ENCODE results near the gene SEMA5A.

The SEMA5A gene

GRCh38 chr5:9551567-9552537 lies 6.0 kb upstream of the SEMA5A start:
- in situ Hi-C loops (cut with MboI; ENCODE audit: low sequenced_read_pairs) = no loop called here

- in situ Hi-C loops (cut with MboI; ENCODE audit: low sequenced_read_pairs) = no loop called here
Observed at GRCh38 chr5:9549941-9550340, 4.1 kb upstream of the SEMA5A start.

GRCh38 chr5:9547122-9547947 lies 1.5 kb upstream of the SEMA5A start:
- in situ Hi-C loops (cut with MboI; ENCODE audit: low sequenced_read_pairs) = no loop called here

GRCh38 chr5:9545136-9545991 lies 511 bp downstream of the SEMA5A start:
- in situ Hi-C loops (cut with MboI; ENCODE audit: low sequenced_read_pairs) = no loop called here

GRCh38 chr5:9544502-9545135 lies 1.3 kb downstream of the SEMA5A start:
- in situ Hi-C loops (cut with MboI; ENCODE audit: low sequenced_read_pairs) = no loop called here

- in situ Hi-C loops (cut with MboI; ENCODE audit: low sequenced_read_pairs) = no loop called here
Observed at GRCh38 chr5:9544056-9544455, 1.8 kb downstream of the SEMA5A start.

- in situ Hi-C loops (cut with MboI; ENCODE audit: low sequenced_read_pairs) = no loop called here
Observed at GRCh38 chr5:9543311-9543920, 2.5 kb downstream of the SEMA5A start.

GRCh38 chr5:9540791-9541190 lies 5.1 kb downstream of the SEMA5A start:
- in situ Hi-C loops (cut with MboI; ENCODE audit: low sequenced_read_pairs) = no loop called here

- in situ Hi-C loops (cut with MboI; ENCODE audit: low sequenced_read_pairs) = no loop called here
Observed at GRCh38 chr5:9538504-9538903, 7.4 kb downstream of the SEMA5A start.

GRCh38 chr5:9537223-9538141 lies 8.4 kb downstream of the SEMA5A start:
- in situ Hi-C loops (cut with MboI; ENCODE audit: low sequenced_read_pairs) = no loop called here

GRCh38 chr5:9536717-9537116 lies 9.2 kb downstream of the SEMA5A start:
- in situ Hi-C loops (cut with MboI; ENCODE audit: low sequenced_read_pairs) = no loop called here

- in situ Hi-C loops (cut with MboI; ENCODE audit: low sequenced_read_pairs) = no loop called here
Observed at GRCh38 chr5:9534881-9535517, 10.9 kb downstream of the SEMA5A start.

- in situ Hi-C loops (cut with MboI; ENCODE audit: low sequenced_read_pairs) = no loop called here
Observed at GRCh38 chr5:9533562-9534364, 12.1 kb downstream of the SEMA5A start.

GRCh38 chr5:9533096-9533495 lies 12.8 kb downstream of the SEMA5A start:
- in situ Hi-C loops (cut with MboI; ENCODE audit: low sequenced_read_pairs) = no loop called here

GRCh38 chr5:9529513-9529912 lies 16.4 kb downstream of the SEMA5A start:
- in situ Hi-C loops (cut with MboI; ENCODE audit: low sequenced_read_pairs) = no loop called here

GRCh38 chr5:9529041-9529480 lies 16.8 kb downstream of the SEMA5A start:
- in situ Hi-C loops (cut with MboI; ENCODE audit: low sequenced_read_pairs) = no loop called here

GRCh38 chr5:9524941-9525340 lies 20.9 kb downstream of the SEMA5A start:
- in situ Hi-C loops (cut with MboI; ENCODE audit: low sequenced_read_pairs) = no loop called here
